Measurements from ENCODE around the gene PLCH1.

The PLCH1 gene

GRCh38 chr3:155443815-155444214 lies 301.1 kb downstream of the PLCH1 start:
- no peak for TF ChIP-seq CTCF (IDR thresholded peaks at IDR 0.05; ENCODE audit: low read depth, low read length, missing control alignments)
- Histone ChIP-seq H3K36me3 (replicated peaks) (no peaks in the 10 kb centered on the region), H3K27ac (no peak overlapping the region), H3K27me3 (replicated peaks) (no peaks in the 10 kb centered on the region), H3K4me3 (ENCODE audit: low read depth, low read length) (no peak overlapping the region)
- in situ Hi-C loops (cut with HindIII; ENCODE audit: low pct_ligation_motif_present, low sequenced_read_pairs), result no loop called here
- no peak for DNase-seq

- in situ Hi-C loops (cut with HindIII; ENCODE audit: low pct_ligation_motif_present, low sequenced_read_pairs), result no loop called here
- no peak for DNase-seq
- no peak overlapping the region for H3K27ac ChIP-seq
- no peaks in the 10 kb centered on the region for H3K36me3 ChIP-seq (replicated peaks)
- H3K27me3 ChIP-seq (replicated peaks), result no peaks in the 10 kb centered on the region
- TF ChIP-seq CTCF (IDR thresholded peaks at IDR 0.05; ENCODE audit: low read depth, low read length, missing control alignments), result no peak
- no peak overlapping the region for H3K4me3 ChIP-seq (ENCODE audit: low read depth, low read length)
Observed at GRCh38 chr3:155442072-155442471, 302.8 kb downstream of the PLCH1 start.

GRCh38 chr3:155441506-155441905 lies 303.4 kb downstream of the PLCH1 start:
- Histone ChIP-seq H3K27ac (no peak overlapping the region), H3K4me3 (ENCODE audit: low read depth, low read length) (no peak overlapping the region), H3K36me3 (replicated peaks) (no peaks in the 10 kb centered on the region), H3K27me3 (replicated peaks) (no peaks in the 10 kb centered on the region)
- TF ChIP-seq CTCF (IDR thresholded peaks at IDR 0.05; ENCODE audit: low read depth, low read length, missing control alignments), result no peak
- in situ Hi-C loops (cut with HindIII; ENCODE audit: low pct_ligation_motif_present, low sequenced_read_pairs), result no loop called here
- DNase-seq, result no peak

GRCh38 chr3:155441026-155441425 lies 303.8 kb downstream of the PLCH1 start:
- DNase-seq, result no peak
- no peak for TF ChIP-seq CTCF (IDR thresholded peaks at IDR 0.05; ENCODE audit: low read depth, low read length, missing control alignments)
- no peak overlapping the region for H3K27ac ChIP-seq

GRCh38 chr3:155435821-155436220 lies 309.1 kb downstream of the PLCH1 start:
- no peak for DNase-seq
- H3K36me3 ChIP-seq (replicated peaks), result no peaks in the 10 kb centered on the region
- in situ Hi-C loops (cut with HindIII; ENCODE audit: low pct_ligation_motif_present, low sequenced_read_pairs), result no loop called here
- no peak overlapping the region for H3K4me3 ChIP-seq (ENCODE audit: low read depth, low read length)
- no peak for TF ChIP-seq CTCF (IDR thresholded peaks at IDR 0.05; ENCODE audit: low read depth, low read length, missing control alignments)
- H3K27me3 ChIP-seq (replicated peaks), result no peaks in the 10 kb centered on the region
- H3K27ac ChIP-seq, result no peak overlapping the region

More at GRCh38 chr3:155441026-155441425, 303.8 kb downstream of the PLCH1 start:
- Histone ChIP-seq H3K36me3 (replicated peaks) (no peaks in the 10 kb centered on the region), H3K27me3 (replicated peaks) (no peaks in the 10 kb centered on the region), H3K4me3 (ENCODE audit: low read depth, low read length) (no peak overlapping the region)
- in situ Hi-C loops (cut with HindIII; ENCODE audit: low pct_ligation_motif_present, low sequenced_read_pairs), result no loop called here

GRCh38 chr3:155431856-155432570 lies 312.9 kb downstream of the PLCH1 start:
- no peaks in the 10 kb centered on the region for H3K27me3 ChIP-seq (replicated peaks)
- in situ Hi-C loops (cut with HindIII; ENCODE audit: low pct_ligation_motif_present, low sequenced_read_pairs), result no loop called here
- H3K27ac ChIP-seq, result no peak overlapping the region
- TF ChIP-seq CTCF (IDR thresholded peaks at IDR 0.05; ENCODE audit: low read depth, low read length, missing control alignments), result no peak
- no peaks in the 10 kb centered on the region for H3K36me3 ChIP-seq (replicated peaks)
- no peak for DNase-seq
- H3K4me3 ChIP-seq (ENCODE audit: low read depth, low read length), result no peak overlapping the region

Measured in brain microvascular endothelial cell (primary cell).